K562 (cell line): ENCODE data around the gene BCAS1. TPM values are rescaled to one million over a fixed set of nuclear protein-coding genes. Genes with fewer than 3 reads are reported as not detected.

Source experiments
- CEBPZ ChIP-seq: fragments of 150-350 bp; IDR thresholded peaks from 2 replicates; pipeline ENCODE4 v1.6.1; 2014; ENCODE audit warnings: low read depth, mild to moderate bottlenecking, low read length, borderline replicate concordance
- PHB ChIP-seq: fragments of 250-450 bp; sonication (Bioruptor Pico); IDR thresholded peaks from 2 replicates; pipeline ENCODE4 v1.5.0; 2021
- POLR2H ChIP-seq: IDR thresholded peaks from 2 replicates; pipeline ENCODE4 v1.6.1; 2016; ENCODE audit warnings: missing genetic modification characterization, low read depth, mild to moderate bottlenecking, control low read depth, missing compliant biosample characterization, moderate library complexity
- RAD51 ChIP-seq: fragments of 450-650 bp; IDR thresholded peaks from 2 replicates; pipeline ENCODE4 v1.7.1; 2016; ENCODE audit warnings: low read depth, mild to moderate bottlenecking, borderline replicate concordance
- SMAD4 ChIP-seq: fragments of 250-450 bp; sonication (Bioruptor Pico); conservative IDR thresholded peaks from 2 replicates; pipeline ENCODE4 v1.8.0; 2021; ENCODE audit warnings: inconsistent platforms, mild to moderate bottlenecking, moderate library complexity
- SNIP1 ChIP-seq: fragments of 450-650 bp; IDR thresholded peaks from 2 replicates; pipeline ENCODE4 v1.7.1; 2017; ENCODE audit warnings: low read depth, mild to moderate bottlenecking
- ZNF449 ChIP-seq: fragments of 250-450 bp; sonication (Bioruptor Pico); IDR thresholded peaks from 2 replicates; pipeline ENCODE4 v1.8.0; 2022; ENCODE audit warnings: moderate library complexity, mild to moderate bottlenecking, inconsistent platforms
- ZNF699 ChIP-seq: fragments of 250-450 bp; sonication (Bioruptor Pico); IDR thresholded peaks from 2 replicates; pipeline ENCODE4 v1.8.0; 2021; ENCODE audit warnings: mild to moderate bottlenecking, moderate library complexity; ENCODE audit not compliant: insufficient replicate concordance
- ZNF717 ChIP-seq: fragments of 250-450 bp; sonication (Bioruptor Pico); IDR thresholded peaks from 2 replicates; pipeline ENCODE4 v1.5.0; 2021
- polyA plus RNA-seq, 8 experiments: library from polyadenylated mRNA; depleted of rRNA in 4 of 8; stranded (reverse) in 5 of 8; unstranded in 3 of 8; fragments of >200 nt; fragmentation: Nextera tagmentation in 2 of 8; fragmentation: Illumina TruSeq in 1 of 8; extraction: Ambion mirVana in 2 of 8; extraction: Trizol in 1 of 8; gene quantifications; 2 replicates each; pipeline versions ENCODE4 v1.2.1 to v1.2.3, GENCODE V29; 2011 to 2014; ENCODE audit warnings: inconsistent platforms in 1 of 8, missing spikeins in 1 of 8
- total RNA-seq, 7 experiments: library from RNA; depleted of rRNA in 6 of 7; stranded (reverse); fragments of >200 nt in 6 of 7; fragmentation: Illumina TruSeq in 2 of 7; extraction: Trizol in 2 of 7; gene quantifications; 2 replicates each; pipeline versions ENCODE4 v1.2.1 to v1.2.3, GENCODE V29; 2011 to 2021; ENCODE audit warnings: low replicate concordance in 1 of 7
- TF ChIP-seq, protein P1 (sequence below): fragments of 200-600 bp; sonication (generic); IDR thresholded peaks from one replicate; pipeline ENCODE4 v1.6.1; 2012; ENCODE audit warnings: mild to moderate bottlenecking, low read depth, low read length, inconsistent platforms

BCAS1 gene
- total and polyA plus RNA-seq, 9 of the 15 experiments (the other 6 are each of a cell fraction or from before 2014, with no cell fraction given) = 0.18 to 2.3 (median 0.93) TPM

DNA sequence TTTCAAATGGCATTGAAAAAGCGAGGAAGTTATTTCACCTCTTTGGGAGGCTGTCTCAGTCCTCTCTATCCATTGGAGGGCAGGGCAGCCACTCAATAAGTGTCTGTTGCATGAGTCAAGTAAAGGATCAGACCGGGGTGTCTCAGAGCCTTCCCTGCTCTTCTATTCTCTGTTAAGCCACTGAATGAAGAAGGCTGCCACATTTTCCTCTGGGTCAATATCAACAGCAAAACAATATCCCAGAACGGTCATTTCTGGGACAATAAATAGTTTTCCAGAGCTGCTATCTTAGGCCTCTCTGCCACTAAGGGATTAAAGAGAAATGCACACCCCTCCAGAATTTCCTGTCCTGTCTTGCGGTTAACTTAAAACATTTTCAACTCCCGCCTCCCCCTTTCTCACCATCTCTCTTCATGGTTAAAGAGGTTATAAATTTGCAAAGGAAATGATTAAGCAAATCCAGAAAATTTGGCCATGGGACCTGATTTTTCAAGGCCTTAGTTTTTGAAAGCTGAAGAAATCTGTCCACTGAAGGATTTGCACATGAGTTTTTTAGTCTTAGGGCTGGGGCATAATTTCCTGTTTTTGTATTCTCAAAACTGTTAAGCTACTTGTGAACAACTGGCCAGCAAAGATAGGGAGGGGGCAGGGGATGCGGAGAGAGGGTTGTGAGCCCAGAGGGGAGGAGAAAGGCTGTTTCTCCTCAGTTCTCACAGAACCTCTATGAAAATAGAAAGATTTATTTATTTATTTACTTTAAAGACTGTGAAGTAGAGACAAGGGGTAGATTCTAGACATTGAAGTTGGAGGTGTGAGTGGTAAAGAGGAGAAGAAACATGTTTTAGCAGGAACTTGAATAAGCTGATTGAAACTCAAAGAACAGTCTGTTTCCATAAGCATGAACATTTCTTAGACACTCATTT, 135.7 kb downstream of the BCAS1 start (continued):
- TF ChIP-seq CEBPZ = no peak
- no peak for TF ChIP-seq ZNF449
- TF ChIP-seq SNIP1 = no peak
- TF ChIP-seq, protein P1, sequence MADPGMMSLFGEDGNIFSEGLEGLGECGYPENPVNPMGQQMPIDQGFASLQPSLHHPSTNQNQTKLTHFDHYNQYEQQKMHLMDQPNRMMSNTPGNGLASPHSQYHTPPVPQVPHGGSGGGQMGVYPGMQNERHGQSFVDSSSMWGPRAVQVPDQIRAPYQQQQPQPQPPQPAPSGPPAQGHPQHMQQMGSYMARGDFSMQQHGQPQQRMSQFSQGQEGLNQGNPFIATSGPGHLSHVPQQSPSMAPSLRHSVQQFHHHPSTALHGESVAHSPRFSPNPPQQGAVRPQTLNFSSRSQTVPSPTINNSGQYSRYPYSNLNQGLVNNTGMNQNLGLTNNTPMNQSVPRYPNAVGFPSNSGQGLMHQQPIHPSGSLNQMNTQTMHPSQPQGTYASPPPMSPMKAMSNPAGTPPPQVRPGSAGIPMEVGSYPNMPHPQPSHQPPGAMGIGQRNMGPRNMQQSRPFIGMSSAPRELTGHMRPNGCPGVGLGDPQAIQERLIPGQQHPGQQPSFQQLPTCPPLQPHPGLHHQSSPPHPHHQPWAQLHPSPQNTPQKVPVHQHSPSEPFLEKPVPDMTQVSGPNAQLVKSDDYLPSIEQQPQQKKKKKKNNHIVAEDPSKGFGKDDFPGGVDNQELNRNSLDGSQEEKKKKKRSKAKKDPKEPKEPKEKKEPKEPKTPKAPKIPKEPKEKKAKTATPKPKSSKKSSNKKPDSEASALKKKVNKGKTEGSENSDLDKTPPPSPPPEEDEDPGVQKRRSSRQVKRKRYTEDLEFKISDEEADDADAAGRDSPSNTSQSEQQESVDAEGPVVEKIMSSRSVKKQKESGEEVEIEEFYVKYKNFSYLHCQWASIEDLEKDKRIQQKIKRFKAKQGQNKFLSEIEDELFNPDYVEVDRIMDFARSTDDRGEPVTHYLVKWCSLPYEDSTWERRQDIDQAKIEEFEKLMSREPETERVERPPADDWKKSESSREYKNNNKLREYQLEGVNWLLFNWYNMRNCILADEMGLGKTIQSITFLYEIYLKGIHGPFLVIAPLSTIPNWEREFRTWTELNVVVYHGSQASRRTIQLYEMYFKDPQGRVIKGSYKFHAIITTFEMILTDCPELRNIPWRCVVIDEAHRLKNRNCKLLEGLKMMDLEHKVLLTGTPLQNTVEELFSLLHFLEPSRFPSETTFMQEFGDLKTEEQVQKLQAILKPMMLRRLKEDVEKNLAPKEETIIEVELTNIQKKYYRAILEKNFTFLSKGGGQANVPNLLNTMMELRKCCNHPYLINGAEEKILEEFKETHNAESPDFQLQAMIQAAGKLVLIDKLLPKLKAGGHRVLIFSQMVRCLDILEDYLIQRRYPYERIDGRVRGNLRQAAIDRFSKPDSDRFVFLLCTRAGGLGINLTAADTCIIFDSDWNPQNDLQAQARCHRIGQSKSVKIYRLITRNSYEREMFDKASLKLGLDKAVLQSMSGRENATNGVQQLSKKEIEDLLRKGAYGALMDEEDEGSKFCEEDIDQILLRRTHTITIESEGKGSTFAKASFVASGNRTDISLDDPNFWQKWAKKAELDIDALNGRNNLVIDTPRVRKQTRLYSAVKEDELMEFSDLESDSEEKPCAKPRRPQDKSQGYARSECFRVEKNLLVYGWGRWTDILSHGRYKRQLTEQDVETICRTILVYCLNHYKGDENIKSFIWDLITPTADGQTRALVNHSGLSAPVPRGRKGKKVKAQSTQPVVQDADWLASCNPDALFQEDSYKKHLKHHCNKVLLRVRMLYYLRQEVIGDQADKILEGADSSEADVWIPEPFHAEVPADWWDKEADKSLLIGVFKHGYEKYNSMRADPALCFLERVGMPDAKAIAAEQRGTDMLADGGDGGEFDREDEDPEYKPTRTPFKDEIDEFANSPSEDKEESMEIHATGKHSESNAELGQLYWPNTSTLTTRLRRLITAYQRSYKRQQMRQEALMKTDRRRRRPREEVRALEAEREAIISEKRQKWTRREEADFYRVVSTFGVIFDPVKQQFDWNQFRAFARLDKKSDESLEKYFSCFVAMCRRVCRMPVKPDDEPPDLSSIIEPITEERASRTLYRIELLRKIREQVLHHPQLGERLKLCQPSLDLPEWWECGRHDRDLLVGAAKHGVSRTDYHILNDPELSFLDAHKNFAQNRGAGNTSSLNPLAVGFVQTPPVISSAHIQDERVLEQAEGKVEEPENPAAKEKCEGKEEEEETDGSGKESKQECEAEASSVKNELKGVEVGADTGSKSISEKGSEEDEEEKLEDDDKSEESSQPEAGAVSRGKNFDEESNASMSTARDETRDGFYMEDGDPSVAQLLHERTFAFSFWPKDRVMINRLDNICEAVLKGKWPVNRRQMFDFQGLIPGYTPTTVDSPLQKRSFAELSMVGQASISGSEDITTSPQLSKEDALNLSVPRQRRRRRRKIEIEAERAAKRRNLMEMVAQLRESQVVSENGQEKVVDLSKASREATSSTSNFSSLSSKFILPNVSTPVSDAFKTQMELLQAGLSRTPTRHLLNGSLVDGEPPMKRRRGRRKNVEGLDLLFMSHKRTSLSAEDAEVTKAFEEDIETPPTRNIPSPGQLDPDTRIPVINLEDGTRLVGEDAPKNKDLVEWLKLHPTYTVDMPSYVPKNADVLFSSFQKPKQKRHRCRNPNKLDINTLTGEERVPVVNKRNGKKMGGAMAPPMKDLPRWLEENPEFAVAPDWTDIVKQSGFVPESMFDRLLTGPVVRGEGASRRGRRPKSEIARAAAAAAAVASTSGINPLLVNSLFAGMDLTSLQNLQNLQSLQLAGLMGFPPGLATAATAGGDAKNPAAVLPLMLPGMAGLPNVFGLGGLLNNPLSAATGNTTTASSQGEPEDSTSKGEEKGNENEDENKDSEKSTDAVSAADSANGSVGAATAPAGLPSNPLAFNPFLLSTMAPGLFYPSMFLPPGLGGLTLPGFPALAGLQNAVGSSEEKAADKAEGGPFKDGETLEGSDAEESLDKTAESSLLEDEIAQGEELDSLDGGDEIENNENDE = no peak
- no peak for TF ChIP-seq PHB (CRISPR knock-in tag)
- TF ChIP-seq ZNF717 (CRISPR knock-in tag) = no peak
- TF ChIP-seq POLR2H (tag) = peak; percentile 58
- no peak for TF ChIP-seq SMAD4 (CRISPR knock-in tag)
- no peak for TF ChIP-seq ZNF699 (CRISPR knock-in tag)
- TF ChIP-seq RAD51 = no peak
